Stimulated activated CD8-positive, alpha-beta memory T cell treated with anti-CD3 and anti-CD28 coated beads, Interleukin-12 subunit alpha, Interleukin-12 subunit beta, amount 100 ng/mL, for 24 hours (primary cell): ENCODE results near the gene ATP6V0B.

Experiments
- DNase-seq: peaks from one replicate; pipeline ENCODE4 v3.0.0-alpha.2; 2020; ENCODE audit errors: extremely low read depth

Gene ATP6V0B

DNA sequence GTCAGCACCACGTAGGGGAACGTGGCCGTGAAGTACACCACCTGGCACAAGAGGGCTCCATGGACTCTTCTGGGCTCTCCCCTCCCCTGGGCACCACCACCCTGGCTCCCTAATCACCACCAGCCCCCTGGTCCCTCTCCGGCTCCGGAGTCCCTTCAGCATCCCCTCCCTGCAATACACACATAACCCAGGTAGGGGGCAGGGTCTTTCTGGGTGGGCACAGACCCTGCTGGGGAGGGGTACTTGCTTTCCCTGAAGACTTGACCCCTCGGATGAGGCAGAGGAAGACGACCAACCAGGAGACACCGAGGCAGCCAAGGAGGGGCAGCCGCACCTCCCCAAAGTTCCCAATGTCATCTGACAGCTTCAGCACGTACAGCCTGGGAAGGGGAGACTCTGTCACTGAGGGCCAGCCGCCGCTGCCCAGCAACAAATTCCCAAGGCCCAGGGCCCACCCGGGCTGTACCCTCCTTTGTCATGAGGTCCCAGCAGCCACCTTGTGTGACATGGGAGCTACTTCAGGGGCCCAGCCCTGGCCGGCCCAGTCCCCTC, 27.9 kb downstream of the ATP6V0B start:
- no peak for DNase-seq

DNA sequence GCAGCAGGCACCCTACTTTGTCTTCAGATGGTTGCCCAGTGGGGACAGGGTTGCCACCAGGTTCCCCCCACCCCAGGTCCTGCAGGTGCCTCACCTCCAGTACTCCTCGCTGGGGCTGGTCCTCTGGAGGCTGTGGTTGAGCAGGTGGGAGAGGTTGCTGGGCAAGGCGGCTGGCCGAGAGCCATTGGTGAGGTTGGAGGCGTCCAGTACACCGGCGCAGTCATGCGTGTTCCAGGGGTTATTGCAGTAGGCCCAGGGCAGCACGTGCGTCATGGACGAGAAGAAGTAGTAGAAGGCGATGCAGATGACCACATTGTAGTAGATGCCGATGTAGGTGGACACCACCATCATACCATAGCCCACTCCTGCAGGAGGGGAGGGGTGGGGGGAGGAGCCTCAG, 33.5 kb downstream of the ATP6V0B start:
- no peak for DNase-seq

DNA sequence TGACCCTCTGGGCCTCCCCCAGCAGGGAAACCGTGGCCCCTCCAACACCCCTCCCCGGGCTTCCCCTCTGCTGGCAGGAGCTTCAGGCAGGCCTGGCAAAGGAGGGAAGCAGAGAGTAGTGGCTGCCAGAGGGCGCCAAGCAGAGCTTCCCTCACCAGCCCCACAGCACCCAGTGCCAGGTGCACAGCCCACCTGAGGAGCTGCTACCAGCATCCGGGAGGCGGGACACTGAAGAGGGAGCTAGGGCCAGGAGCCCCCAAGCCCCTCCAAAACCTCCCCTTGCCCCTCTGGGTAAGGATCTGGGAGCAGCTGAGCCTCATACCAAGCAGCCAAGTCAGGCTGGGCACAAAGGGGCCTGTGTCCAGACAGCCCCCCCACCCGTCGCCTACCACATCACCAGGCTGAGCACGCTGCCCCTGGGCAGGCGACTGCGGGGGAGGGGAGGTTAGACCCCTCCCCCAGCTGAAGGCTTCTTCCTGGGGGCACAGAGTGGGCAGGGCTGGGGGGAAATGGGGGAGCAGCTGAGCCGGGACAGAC, 36.2 kb downstream of the ATP6V0B start:
- DNase-seq: no peak

DNA sequence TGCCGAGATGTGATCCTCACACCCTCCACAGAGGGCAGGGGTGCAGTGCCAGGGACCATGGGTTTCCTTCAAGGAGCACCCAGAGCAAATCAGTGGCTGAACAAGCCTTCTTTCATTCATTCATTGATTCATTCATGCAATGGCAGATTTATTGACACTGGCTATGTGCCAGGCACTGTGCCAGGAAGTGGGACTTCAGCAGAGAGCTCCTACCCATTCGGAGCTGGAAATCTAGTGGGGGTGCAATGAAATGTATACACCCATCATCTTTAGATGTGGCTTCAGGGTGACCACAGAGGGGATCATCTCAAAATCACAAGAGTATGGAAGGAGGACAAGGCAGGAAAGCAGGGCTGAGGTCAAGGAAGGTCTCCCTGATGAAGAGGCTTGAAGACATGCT, 37.6 kb downstream of the ATP6V0B start:
- DNase-seq: no peak

DNA sequence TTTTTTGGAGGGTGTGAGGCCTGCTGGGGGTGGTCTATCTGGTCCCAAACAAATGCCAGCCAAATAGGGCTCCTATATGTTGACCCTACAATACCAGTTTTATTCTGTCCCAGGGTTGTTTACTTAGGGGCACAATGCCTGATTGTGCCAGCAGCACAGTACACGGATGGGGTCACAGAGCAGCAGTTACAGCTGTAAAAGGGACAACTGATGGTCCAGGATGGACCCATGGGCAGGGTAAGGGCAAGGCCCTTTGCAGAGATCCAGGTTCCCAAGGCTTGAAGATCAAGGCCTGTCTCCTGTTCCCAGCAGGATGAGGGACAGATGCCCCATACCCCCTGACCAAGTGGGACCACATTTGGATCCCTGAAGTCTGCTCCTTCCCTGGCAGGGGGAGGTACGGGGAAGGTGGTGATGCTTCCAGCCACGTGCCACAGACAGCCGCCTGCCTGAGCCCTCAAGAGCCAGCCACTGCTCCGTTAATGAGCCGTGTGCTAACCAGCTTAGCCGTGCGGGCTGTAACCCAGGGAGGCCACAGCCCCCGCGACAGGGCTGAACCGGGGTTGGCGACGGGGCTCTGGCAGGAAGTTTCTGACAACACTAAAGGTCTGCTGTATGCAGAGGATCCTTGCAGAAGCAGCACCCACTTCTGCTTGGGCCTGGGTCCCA, 38.3 kb downstream of the ATP6V0B start:
- no peak for DNase-seq

DNA sequence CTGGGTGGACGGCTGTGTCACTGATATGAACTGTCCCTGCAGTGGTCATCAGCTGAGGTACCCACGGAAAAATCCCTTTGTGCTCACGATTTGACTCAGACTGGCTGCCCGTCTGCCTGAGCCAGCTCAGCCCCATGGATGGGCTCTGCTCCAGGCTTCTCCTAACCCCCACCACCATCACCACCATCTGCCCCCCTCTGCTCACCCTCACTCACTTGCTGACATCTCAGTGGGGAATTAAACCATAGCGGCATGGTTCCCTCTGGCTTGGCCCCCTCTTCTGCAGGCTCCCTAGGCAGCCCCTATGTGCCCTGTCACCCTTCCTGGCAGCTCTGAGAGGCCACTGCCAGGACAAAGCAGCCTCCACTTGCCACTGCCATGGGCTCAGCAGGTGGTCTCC, 39.2 kb downstream of the ATP6V0B start:
- DNase-seq: no peak

DNA sequence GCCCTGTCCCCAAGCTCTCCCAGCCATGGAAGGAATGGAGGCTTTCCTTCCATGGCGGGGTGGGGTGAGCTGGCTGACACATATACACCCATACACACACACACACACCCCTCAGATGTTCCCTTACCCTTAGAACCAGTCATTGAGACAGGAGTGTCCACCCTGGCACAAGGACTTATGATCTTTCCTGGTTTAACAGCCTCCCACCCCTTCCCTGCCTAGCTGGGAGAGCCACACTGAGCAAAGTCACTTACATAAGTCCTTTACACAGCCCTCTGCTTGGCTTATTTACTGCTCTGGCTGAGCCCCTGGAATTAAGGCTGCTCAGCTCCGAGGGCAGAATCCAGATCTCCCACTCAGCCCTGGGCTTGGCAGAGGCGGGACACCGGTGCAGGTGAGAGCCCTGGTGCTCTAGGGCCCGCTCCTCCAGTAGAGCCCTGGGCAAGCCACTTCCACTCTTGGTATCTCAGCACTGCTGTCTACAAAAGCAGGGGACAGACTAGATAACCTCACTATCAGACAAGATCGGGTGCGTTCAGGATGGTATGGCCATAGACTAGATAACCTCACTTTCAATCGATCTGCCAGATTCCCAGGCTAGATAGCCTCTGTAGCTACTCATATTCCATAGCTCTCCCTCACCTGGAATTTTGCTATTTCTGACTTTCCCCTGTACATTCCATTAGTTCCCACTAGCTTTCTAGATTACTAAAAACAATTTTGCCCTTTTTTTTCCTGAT, 39.8 kb downstream of the ATP6V0B start:
- no peak for DNase-seq

DNA sequence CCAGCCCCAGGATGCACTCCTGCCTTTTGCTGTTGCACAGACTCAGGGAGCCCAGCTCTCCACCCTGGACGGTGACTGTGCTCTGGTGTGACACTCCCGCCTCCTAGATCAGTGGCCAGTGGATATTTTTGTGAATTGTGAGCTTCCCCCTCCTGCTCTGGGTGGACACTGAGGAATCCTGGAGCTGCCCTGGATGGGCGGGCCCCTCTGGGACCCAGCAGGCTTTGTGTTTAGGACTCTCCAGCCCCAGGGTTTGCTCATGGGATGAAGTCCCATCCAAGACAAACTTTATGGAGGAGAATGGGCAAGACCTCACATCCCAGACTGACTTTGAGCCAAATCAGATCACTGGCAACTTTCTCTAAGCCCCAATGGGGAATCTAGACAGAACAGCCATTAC, 40.4 kb downstream of the ATP6V0B start:
- DNase-seq: no peak

DNA sequence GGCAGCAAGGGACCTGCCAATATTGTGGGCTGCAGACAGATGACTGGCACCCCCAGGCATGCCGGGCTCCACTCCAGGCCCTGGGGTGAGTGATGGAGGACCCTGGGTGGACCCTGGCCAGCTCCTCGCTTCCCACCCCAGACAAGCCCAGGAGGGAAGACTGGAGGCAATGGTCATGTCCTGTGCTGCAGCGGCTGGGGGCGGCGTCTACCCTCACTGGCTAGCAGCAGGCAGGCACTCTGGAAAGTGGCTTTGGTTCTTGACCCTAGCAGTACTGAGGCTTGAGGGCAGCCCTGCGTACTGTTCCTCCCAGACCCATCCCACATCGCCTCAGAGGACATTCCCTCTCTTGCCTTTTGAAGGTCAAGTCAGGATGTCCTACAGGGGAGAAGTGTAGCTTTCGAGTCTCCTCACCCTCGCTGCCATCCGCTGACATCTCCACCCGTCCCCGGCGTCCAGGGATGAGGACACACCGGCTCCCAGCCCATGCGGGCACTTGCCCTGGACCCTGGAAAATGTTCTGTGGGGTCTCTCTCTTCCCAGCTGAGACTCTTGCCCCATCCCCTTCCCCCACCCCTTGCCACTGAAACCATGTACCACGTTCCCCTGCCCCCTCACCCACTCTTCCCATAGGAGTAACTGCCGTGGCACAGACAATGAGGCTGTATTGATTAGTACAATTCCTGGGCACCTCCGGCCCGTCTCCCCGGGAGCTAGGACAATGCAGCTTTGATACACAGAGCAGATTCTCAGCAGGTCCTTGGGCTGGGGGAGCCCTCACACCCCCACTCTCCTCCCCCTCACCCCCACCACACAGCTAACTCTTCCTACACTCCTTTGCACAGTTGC, 41.5 kb downstream of the ATP6V0B start:
- no peak for DNase-seq

DNA sequence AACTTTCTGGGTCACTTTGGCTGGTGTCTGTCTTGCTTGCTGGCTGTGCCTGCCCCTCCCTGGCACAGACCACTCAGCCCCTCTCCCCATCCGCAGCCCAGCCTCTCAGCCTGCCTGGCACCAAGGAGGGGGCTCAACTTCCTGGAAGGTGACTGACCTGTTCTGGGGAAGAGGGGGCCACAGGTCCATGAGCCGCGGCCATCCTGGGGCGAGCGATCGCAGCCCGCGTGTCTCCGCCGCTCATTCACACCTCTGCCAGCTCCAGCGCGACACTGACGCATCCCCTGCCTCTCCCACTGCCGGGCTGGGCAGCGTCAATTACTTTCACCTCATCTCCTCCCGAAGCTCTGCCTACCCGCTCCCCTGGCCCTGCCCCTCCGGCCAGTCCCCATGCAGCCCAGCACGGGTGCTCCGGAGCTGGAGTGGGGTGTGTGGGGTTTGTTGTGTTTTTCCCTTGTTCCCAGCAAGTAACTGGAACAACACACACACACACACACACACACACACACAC, 42.2 kb downstream of the ATP6V0B start:
- no peak for DNase-seq

DNA sequence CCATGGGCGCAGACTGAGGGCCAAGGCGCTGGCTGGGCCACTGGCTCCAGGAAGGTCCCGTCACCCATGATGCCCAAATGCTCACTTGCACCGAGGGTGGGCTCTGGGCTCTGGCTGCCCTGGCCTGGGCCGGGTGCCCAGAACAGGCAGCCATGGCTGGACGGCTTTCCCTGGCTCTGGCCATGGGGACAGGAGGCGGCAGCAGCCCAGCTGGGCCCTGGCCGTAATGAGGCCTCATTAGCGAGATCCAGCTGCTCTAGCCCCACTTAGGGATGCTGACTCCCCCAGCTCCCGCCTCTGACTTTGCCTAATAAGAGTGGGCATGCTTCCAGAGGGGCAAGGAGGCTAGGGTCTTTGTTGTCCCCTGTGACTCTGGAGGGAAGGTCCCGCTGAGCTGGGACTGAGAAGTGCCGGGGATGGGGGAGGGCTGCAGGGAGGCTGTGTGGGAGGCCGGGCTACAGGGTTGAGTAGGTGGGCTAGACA, 44.7 kb downstream of the ATP6V0B start:
- no peak for DNase-seq

DNA sequence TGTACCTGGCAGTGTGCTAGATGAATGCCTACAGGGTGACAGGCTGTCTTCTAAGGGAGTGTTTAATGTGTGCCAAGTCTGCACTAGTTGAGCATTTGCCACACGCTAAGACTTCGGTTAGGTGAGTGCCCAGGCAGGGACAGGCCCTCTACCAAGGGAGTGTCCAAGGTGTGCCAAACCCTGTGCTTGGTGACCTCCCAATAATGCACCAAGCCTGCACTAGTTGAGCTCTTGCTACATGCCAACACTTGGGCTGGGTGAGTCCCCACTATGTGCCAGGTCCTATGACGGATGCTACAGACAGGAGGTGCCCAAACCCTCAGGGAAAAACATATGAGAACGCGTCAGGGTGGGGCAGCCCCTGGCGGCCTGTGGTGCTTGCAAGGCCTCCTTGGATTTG, 45.7 kb downstream of the ATP6V0B start:
- DNase-seq: no peak

DNA sequence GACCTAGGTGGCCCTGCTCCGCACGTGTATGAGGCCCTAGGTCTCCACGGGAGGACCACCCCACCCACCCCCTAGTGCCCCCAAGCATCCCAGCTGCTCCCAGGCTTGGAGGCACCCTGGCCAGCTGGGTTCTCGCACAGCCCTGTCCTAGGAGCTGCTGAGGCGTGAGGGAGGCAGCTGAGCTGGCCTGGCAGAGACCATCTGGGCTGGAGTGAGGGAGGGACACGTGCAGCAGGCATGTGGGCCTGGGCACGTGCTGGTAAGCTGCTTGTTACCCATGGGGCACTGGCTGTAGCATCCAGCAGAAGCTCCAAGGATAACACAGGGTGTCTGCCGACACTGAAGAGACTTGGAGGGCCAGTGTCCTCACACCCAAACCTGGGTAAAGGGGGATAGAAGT, 46.4 kb downstream of the ATP6V0B start:
- no peak for DNase-seq

DNA sequence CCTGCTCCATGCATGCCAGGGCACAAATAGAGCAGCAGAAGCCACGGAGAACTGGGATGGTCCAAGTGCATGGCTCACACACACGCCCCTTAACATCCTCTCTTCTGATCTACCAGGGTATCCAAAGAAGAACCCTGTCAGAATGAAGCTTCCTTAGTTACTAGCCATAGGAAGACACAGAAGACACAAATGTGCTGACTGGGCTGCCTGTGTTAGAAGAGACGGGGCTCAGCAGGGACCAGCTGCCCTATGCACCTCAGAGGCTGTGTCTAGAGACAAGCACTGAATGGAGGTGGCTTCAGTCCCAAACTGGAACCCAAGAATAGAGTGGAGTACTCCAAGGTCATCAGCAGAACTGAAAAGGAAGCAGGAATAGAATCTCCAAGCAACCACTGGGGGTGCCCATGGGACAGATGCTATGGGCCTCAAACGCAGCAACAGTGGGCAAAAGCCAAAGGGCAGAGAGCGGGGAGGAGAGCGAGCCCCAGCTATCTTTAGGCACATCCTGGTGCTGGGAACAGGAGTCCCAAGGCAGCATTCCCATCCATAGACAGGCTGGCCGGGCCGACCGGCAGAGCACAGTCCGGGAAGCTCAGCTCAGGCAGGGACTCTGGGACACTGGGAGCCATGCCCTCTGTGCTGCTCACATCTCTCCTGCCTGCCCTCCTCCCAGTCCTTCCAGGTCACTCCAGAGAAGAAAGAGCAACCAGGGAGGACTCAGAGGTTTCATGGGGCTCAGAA, 47.0 kb downstream of the ATP6V0B start:
- DNase-seq: no peak

DNA sequence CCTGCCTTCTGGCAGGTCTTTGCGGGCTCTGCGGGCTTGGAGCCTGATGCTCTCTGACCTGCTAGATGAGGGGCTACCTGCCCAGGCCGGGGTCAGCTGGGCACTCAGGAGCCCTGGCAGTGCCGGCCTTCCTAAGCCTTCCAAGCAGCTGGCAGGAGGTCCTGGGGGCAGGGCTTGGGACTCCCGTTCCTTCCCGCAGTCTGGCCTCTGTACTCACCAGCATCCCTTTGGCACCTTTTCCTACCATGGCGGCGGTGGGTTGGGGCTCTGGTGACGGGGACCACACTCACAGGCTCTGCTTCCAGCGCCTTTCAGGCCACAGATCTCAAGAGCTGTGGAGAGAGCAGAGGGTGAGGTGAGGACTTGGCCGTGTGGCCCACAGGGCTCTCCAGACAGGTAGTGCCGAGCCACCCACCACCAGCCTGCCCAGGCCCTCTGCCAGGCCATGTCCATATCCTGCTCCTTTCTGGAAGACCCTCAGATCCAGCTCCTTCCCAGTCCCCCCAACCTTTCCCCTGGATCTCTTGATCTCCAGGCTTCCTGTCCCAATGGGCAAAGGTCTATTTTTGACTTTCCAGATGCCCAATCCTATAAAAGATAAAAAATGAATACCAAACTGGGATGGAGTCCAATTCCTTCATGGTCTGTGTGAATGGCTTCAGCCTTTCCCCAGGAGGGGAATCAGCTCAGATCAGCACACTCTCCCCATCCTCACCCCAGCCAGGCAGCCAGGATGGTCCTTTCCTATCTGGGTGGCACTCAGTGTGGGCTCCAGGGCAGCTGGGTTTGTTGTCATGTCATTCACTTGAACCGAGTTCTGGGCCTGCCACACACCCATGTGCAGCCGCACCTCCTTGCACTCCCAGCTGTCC, 49.5 kb downstream of the ATP6V0B start:
- no peak for DNase-seq

DNA sequence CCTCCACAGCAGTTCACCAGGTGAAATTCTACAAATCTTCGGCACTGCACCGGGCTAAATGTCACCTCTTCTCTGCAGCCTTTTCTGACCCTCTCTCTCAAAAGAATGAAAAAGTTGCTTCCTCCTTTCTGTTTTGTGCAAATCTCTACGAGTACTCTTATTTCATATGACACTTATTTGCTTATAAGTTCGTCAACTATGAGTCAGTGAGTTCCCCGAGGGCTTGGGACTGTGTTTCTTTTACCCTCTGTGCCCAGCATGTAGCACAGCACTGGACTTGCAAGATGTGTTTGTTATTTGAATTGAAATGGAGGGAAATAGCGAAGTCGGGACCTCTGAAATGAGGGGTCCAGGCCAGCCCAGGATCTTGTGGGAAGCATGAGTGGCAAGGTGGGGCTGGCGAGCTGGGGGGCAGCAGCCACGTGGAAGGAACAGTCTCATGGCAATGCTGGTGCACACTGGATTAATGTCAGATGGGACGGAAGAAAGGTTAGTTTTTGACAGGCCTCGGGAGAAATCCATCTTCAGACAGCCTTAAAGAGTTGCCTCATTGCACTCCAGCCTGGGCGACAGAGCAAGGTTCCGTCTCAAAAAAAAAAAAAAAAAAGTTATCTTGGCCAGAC, 50.3 kb downstream of the ATP6V0B start:
- no peak for DNase-seq

DNA sequence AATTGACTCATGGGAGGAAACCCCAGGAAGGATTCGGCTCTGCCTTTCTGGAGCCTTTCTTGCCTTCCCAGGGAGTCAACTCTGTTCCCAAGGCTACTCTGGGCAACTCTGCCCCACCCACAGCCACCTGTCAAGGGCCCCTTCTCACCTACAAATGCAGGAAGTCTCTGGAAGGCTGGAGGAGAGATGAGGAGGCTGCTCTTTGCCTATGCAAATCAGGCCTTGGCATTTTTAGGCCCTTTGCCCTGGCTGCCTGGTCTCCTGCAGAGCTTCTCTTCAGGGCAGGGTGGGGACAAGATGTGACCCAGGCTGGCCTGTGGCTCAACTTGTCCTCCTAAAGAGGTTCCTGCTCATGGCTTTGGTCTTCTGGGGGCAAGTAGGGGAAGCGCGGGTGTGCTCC, 51.1 kb downstream of the ATP6V0B start:
- no peak for DNase-seq

DNA sequence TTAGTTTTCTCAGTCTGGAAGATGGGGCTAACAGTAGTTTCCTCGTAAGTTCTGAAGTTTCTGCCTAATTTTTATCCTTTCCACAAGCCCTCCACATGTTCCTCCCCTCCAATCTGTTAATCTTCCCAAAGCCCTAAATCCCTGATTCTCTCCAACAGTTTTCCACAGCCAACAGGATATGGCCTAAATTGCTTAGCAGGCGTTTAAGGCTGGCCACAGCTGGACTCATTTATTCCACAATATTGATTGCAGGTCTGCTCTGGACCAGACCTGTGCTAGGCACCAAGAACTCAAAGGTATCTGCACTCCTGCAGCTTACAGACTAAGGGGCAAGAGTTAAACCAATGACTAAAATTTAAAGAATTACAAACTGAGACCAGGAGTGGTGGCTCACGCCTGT, 52.6 kb downstream of the ATP6V0B start:
- no peak for DNase-seq
